HG03095 (cell line): ENCODE results near the gene TTC31.

Experiments used
- ATAC-seq: cut with Tn5 transposase; IDR thresholded peaks from one replicate; pipeline ENCODE4 v1.9.1; 2021; ENCODE audit warnings: moderate library complexity; ENCODE audit not compliant: unreplicated experiment

Gene TTC31

GRCh38 chr2:74524955-74525716, 42.3 kb downstream of the TTC31 start:
- no peak for ATAC-seq

- no peak for ATAC-seq
These were observed 43.1 kb downstream of the TTC31 start, which contains the start of gene DQX1 for GRCh38 chr2:74525717-74526648. TSS of gene DQX1 (minus strand) at chr2:74526231. CDS start at chr2:74525729, 502 bp downstream.

GRCh38 chr2:74526649-74527230, 43.9 kb downstream of the TTC31 start:
- ATAC-seq, result no peak

GRCh38 chr2:74527741-74528140, 44.9 kb downstream of the TTC31 start:
- no peak for ATAC-seq

- ATAC-seq, result no peak
These were observed 45.9 kb downstream of the TTC31 start for GRCh38 chr2:74528600-74529356.

- ATAC-seq, result peak; percentile 74
These were observed 46.7 kb downstream of the TTC31 start, which contains the start of the genes AUP1 and HTRA2 for GRCh38 chr2:74529357-74530238. TSS of gene AUP1 (minus strand) at chr2:74529706. CDS start at chr2:74529629, 77 bp downstream. TSS of gene HTRA2 (plus strand) at chr2:74529933. CDS start at chr2:74530007, 74 bp downstream.

- ATAC-seq, result peak; percentile 32
These were observed 47.6 kb downstream of the TTC31 start for GRCh38 chr2:74530239-74531187.

- ATAC-seq, result no peak
These were observed 48.8 kb downstream of the TTC31 start for GRCh38 chr2:74531666-74532065.

- no peak for ATAC-seq
These were observed 49.3 kb downstream of the TTC31 start for GRCh38 chr2:74532222-74532621.

- no peak for ATAC-seq
These were observed 50.6 kb downstream of the TTC31 start for GRCh38 chr2:74533464-74533863.

GRCh38 chr2:74534411-74534810, 51.5 kb downstream of the TTC31 start:
- ATAC-seq, result no peak

- no peak for ATAC-seq
These were observed 52.6 kb downstream of the TTC31 start for GRCh38 chr2:74535440-74535965.

GRCh38 chr2:74536166-74536950, 53.5 kb downstream of the TTC31 start:
- ATAC-seq, result no peak

GRCh38 chr2:74537140-74537539, 54.3 kb downstream of the TTC31 start:
- no peak for ATAC-seq

- ATAC-seq, result no peak
These were observed 56.0 kb downstream of the TTC31 start for GRCh38 chr2:74538881-74539339.

GRCh38 chr2:74540291-74540690, 57.4 kb downstream of the TTC31 start:
- no peak for ATAC-seq

- ATAC-seq, result no peak
These were observed 60.1 kb downstream of the TTC31 start for GRCh38 chr2:74542978-74543377.
